ENCODE results near the gene ADAMTS14.

- TF ChIP-seq TAF1 (IDR thresholded peaks at IDR 0.05; ENCODE audit: low read depth) (no peak), EP300 (IDR thresholded peaks at IDR 0.05; ENCODE audit: borderline replicate concordance) (no peak)
These were observed 80.3 kb downstream of the ADAMTS14 start for GRCh38 chr10:70752571-70752970.

Measured in Ishikawa (cell line).